ENCODE results near the gene PTGER3.

DNA sequence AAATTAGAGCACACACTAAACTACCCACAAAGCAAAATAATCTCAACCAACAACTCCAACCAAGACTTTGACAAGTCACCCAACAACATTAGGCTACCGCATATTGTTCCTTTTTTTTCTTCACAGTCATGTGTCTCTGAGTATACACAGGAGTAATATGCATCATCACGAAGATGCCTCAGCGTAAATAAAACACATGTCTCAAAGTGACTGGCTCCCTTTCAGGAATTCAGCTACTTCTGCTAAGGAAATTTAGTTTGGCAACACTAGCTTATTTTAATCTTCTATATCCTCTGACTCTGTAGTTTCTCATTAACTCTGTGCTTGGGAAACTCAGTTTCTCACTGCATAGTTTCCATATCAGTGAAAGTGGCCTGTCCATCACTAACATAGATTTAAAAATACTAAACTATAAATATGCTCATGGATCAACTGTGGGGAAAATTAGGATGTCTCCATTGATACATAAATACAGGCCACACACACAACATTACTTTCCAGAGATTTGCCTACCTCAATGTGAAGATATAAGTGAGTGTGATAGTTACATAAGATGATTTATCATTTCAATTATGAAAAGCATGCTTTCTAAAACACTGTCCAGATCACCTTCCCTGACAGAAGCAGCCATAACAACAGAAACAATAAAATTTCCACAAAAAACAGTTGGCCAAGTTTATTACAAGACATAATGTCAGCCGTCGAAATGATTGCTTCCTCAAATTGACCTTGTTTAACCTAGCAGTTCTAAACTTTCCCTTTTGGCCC is 113.2 kb downstream of the PTGER3 start:
- TF ChIP-seq, protein P1, sequence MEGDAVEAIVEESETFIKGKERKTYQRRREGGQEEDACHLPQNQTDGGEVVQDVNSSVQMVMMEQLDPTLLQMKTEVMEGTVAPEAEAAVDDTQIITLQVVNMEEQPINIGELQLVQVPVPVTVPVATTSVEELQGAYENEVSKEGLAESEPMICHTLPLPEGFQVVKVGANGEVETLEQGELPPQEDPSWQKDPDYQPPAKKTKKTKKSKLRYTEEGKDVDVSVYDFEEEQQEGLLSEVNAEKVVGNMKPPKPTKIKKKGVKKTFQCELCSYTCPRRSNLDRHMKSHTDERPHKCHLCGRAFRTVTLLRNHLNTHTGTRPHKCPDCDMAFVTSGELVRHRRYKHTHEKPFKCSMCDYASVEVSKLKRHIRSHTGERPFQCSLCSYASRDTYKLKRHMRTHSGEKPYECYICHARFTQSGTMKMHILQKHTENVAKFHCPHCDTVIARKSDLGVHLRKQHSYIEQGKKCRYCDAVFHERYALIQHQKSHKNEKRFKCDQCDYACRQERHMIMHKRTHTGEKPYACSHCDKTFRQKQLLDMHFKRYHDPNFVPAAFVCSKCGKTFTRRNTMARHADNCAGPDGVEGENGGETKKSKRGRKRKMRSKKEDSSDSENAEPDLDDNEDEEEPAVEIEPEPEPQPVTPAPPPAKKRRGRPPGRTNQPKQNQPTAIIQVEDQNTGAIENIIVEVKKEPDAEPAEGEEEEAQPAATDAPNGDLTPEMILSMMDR (conservative IDR thresholded peaks at IDR 0.05; ENCODE audit: low read depth in 2 of 2), result no peak
- no peak for TF ChIP-seq CREB1 (CRISPR knock-in tag; IDR thresholded peaks at IDR 0.05; ENCODE audit: low read depth)
- no peak for TF ChIP-seq EZH2 (IDR thresholded peaks at IDR 0.05; ENCODE audit: low read depth, unreplicated experiment)
- TF ChIP-seq POLR2AphosphoS5 (IDR thresholded peaks at IDR 0.05; ENCODE audit: low read depth), result no peak
- TF ChIP-seq EZH2phosphoT487 (IDR thresholded peaks at IDR 0.05; ENCODE audit: unreplicated experiment), result no peak
- TF ChIP-seq JUNB (IDR thresholded peaks at IDR 0.05; ENCODE audit: unreplicated experiment), result no peak
- TF ChIP-seq, protein P2, sequence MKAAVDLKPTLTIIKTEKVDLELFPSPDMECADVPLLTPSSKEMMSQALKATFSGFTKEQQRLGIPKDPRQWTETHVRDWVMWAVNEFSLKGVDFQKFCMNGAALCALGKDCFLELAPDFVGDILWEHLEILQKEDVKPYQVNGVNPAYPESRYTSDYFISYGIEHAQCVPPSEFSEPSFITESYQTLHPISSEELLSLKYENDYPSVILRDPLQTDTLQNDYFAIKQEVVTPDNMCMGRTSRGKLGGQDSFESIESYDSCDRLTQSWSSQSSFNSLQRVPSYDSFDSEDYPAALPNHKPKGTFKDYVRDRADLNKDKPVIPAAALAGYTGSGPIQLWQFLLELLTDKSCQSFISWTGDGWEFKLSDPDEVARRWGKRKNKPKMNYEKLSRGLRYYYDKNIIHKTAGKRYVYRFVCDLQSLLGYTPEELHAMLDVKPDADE (IDR thresholded peaks at IDR 0.05), result no peak
- TF ChIP-seq, protein P3, sequence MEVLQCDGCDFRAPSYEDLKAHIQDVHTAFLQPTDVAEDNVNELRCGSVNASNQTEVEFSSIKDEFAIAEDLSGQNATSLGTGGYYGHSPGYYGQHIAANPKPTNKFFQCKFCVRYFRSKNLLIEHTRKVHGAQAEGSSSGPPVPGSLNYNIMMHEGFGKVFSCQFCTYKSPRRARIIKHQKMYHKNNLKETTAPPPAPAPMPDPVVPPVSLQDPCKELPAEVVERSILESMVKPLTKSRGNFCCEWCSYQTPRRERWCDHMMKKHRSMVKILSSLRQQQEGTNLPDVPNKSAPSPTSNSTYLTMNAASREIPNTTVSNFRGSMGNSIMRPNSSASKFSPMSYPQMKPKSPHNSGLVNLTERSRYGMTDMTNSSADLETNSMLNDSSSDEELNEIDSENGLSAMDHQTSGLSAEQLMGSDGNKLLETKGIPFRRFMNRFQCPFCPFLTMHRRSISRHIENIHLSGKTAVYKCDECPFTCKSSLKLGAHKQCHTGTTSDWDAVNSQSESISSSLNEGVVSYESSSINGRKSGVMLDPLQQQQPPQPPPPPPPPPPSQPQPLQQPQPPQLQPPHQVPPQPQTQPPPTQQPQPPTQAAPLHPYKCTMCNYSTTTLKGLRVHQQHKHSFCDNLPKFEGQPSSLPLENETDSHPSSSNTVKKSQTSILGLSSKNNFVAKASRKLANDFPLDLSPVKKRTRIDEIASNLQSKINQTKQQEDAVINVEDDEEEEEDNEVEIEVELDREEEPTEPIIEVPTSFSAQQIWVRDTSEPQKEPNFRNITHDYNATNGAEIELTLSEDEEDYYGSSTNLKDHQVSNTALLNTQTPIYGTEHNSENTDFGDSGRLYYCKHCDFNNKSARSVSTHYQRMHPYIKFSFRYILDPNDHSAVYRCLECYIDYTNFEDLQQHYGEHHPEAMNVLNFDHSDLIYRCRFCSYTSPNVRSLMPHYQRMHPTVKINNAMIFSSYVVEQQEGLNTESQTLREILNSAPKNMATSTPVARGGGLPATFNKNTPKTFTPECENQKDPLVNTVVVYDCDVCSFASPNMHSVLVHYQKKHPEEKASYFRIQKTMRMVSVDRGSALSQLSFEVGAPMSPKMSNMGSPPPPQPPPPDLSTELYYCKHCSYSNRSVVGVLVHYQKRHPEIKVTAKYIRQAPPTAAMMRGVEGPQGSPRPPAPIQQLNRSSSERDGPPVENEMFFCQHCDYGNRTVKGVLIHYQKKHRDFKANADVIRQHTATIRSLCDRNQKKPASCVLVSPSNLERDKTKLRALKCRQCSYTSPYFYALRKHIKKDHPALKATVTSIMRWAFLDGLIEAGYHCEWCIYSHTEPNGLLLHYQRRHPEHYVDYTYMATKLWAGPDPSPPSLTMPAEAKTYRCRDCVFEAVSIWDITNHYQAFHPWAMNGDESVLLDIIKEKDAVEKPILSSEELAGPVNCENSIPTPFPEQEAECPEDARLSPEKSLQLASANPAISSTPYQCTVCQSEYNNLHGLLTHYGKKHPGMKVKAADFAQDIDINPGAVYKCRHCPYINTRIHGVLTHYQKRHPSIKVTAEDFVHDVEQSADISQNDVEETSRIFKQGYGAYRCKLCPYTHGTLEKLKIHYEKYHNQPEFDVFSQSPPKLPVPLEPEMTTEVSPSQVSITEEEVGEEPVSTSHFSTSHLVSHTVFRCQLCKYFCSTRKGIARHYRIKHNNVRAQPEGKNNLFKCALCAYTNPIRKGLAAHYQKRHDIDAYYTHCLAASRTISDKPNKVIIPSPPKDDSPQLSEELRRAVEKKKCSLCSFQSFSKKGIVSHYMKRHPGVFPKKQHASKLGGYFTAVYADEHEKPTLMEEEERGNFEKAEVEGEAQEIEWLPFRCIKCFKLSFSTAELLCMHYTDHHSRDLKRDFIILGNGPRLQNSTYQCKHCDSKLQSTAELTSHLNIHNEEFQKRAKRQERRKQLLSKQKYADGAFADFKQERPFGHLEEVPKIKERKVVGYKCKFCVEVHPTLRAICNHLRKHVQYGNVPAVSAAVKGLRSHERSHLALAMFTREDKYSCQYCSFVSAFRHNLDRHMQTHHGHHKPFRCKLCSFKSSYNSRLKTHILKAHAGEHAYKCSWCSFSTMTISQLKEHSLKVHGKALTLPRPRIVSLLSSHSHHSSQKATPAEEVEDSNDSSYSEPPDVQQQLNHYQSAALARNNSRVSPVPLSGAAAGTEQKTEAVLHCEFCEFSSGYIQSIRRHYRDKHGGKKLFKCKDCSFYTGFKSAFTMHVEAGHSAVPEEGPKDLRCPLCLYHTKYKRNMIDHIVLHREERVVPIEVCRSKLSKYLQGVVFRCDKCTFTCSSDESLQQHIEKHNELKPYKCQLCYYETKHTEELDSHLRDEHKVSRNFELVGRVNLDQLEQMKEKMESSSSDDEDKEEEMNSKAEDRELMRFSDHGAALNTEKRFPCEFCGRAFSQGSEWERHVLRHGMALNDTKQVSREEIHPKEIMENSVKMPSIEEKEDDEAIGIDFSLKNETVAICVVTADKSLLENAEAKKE (CRISPR knock-in tag; IDR thresholded peaks at IDR 0.05), result no peak
- no peak for TF ChIP-seq ZNF114 (CRISPR knock-in tag; IDR thresholded peaks at IDR 0.05)

Measured in GM23338 (cell line).